ENCODE results near the gene POLA2. TPM values are rescaled to one million over a fixed set of nuclear protein-coding genes. Genes with fewer than 3 reads are reported as not detected.

Gene POLA2
- polyA plus RNA-seq, 1 donor (not counting 4 experiments of a cell fraction or from before 2014, with no cell fraction given) = 20.9 TPM

DNA sequence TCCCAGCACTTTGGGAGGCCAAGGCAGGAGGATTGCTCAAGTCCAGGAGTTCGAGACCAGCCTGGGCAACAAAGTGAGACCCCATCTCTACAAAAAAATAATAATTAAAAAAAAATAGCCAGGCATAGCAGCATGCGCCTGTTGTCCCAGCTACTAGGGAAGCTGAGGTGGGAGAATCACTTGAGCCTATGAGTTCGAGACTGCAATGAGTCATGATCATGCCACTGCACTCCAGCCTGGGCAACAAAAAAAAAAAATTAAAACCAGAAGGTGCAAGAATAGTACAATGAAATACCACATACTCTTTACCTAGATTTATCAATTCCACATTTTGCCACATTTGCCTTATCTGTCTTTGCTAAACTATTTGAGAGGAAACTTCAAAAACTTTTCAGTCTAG, 80.1 kb downstream of the POLA2 start:
- Histone ChIP-seq H3K79me2 (ENCODE audit: control insufficient read depth, insufficient read depth, low read length) (peaks cover 28% of the 10 kb centered on the region), H3K27me3 (ENCODE audit: control insufficient read depth, extremely low read depth, insufficient read depth, low read length) (no peaks in the 10 kb centered on the region), H3K9me1 (ENCODE audit: control insufficient read depth, extremely low read depth, insufficient read depth, low read length) (no peaks in the 10 kb centered on the region), H3K27ac (ENCODE audit: control insufficient read depth, insufficient read depth, low read length) (no peak overlapping the region), H3K9me3 (ENCODE audit: control insufficient read depth, low read depth, low read length) (no peaks in the 10 kb centered on the region), H3K36me3 (ENCODE audit: control insufficient read depth in 2 of 2, extremely low read depth in 1 of 2, insufficient read depth in 2 of 2, low read length in 2 of 2) (peaks cover 29 to 53% of the 10 kb centered on the region in 2 experiments), H2AFZ (ENCODE audit: control insufficient read depth, low read length) (no peak overlapping the region), H3K4me2 (ENCODE audit: control insufficient read depth, extremely low read depth, insufficient read depth, low read depth, low read length) (no peak overlapping the region), H4K20me1 (ENCODE audit: control insufficient read depth, extremely low read depth, insufficient read depth, low read length) (no peaks in the 10 kb centered on the region), H3K4me3 (ENCODE audit: control insufficient read depth in 2 of 3, extremely low read depth in 1 of 3, insufficient read depth in 2 of 3, low read depth in 1 of 3, low read length in 3 of 3) (no peak overlapping the region), H3K9ac (ENCODE audit: control insufficient read depth, extremely low read depth, insufficient read depth, low read length) (no peak overlapping the region), H3K4me1 (ENCODE audit: control insufficient read depth, extremely low read depth, insufficient read depth, low read length) (no peaks in the 10 kb centered on the region)
- no peak for FAIRE-seq
- dilution Hi-C loops (cut with MboI; ENCODE audit: extremely low pct_ligation_motif_present, low sequenced_read_pairs) = no loop called here
- TF ChIP-seq EZH2 (IDR thresholded peaks at IDR 0.05; ENCODE audit: low read length) = no peak
- no peak for TF ChIP-seq CTCF (optimal IDR thresholded peaks at IDR 0.05 in 1 of 3, IDR thresholded peaks at IDR 0.05 in 1 of 3, conservative IDR thresholded peaks at IDR 0.05 in 1 of 3; ENCODE audit: extremely low read depth in 1 of 3, insufficient read depth in 2 of 3, low read length in 3 of 3)
- DNase-seq (ENCODE audit: low read depth, low spot score) = no peak

Other genes with a start within 250 kb of the POLA2 start
- 77.8 to 89.0 TPM (median 77.8 TPM) in 3 replicates for gene ARL2, start 247.8 kb upstream of the POLA2 start, polyA plus RNA-seq
- gene SNX15, start 234.5 kb upstream of the POLA2 start, polyA plus RNA-seq = 1.8 to 11.2 TPM (median 8.3 TPM) in 3 replicates
- gene SAC3D1, start 220.8 kb upstream of the POLA2 start, polyA plus RNA-seq = 4.9 to 7.3 TPM (median 5.8 TPM) in 3 replicates
- gene NAALADL1, start 203.4 kb upstream of the POLA2 start, polyA plus RNA-seq = 1.9 to 3.2 TPM (median 2.3 TPM) in 3 replicates
- gene CDCA5, start 177.9 kb upstream of the POLA2 start, polyA plus RNA-seq = 1.9 to 10.4 TPM (median 8.0 TPM) in 3 replicates
- 15.0 to 28.3 TPM (median 18.6 TPM) in 3 replicates for gene ZFPL1, start 177.7 kb upstream of the POLA2 start, polyA plus RNA-seq
- gene VPS51, start 165.7 kb upstream of the POLA2 start, polyA plus RNA-seq = 28.8 to 64.0 TPM (median 43.1 TPM) in 3 replicates
- gene TM7SF2, start 150.1 kb upstream of the POLA2 start, polyA plus RNA-seq = 9.7 to 12.6 TPM (median 10.7 TPM) in 3 replicates
- gene ZNHIT2, start 144.3 kb upstream of the POLA2 start, polyA plus RNA-seq = 2.6 to 6.6 TPM (median 3.4 TPM) in 3 replicates
- gene FAU, start 139.8 kb upstream of the POLA2 start, polyA plus RNA-seq = 328 to 452 TPM (median 425 TPM) in 3 replicates
- gene MRPL49, start 139.6 kb upstream of the POLA2 start, polyA plus RNA-seq = 46.3 to 67.7 TPM (median 49.6 TPM) in 3 replicates
- 10.0 to 25.4 TPM (median 10.8 TPM) in 3 replicates for gene SYVN1, start 127.4 kb upstream of the POLA2 start, polyA plus RNA-seq
- not detected in 3 replicates for gene SPDYC, start 91.7 kb upstream of the POLA2 start, polyA plus RNA-seq
- 250 to 300 TPM (median 284 TPM) in 3 replicates for gene CAPN1, start 80.0 kb upstream of the POLA2 start, polyA plus RNA-seq
- gene CDC42EP2, start 52.9 kb downstream of the POLA2 start, polyA plus RNA-seq = 3.6 to 18.7 TPM (median 6.1 TPM) in 3 replicates
- gene DPF2, start 71.9 kb downstream of the POLA2 start, polyA plus RNA-seq = 14.5 to 43.9 TPM (median 16.8 TPM) in 3 replicates
- gene TIGD3, start 92.8 kb downstream of the POLA2 start, polyA plus RNA-seq = 0.04 to 0.05 TPM in 2 of 3 replicates, not detected in the other
- gene SLC25A45, start 120.7 kb downstream of the POLA2 start, polyA plus RNA-seq = 0.20 to 0.46 TPM (median 0.25 TPM) in 3 replicates
- gene FRMD8, start 124.7 kb downstream of the POLA2 start, polyA plus RNA-seq = 24.1 to 47.3 TPM (median 25.0 TPM) in 3 replicates
- gene NEAT1, start 160.8 kb downstream of the POLA2 start, polyA plus RNA-seq = 66.5 to 270 TPM (median 171 TPM) in 3 replicates
- 337 to 1,845 TPM (median 1,768 TPM) in 3 replicates for gene MALAT1, start 237.1 kb downstream of the POLA2 start, polyA plus RNA-seq

Measured in keratinocyte (primary cell).